ENCODE results near the gene AP1G2. TPM values are rescaled to one million over a fixed set of nuclear protein-coding genes. Genes with fewer than 3 reads are reported as not detected.
"Not testable (repeated sequence)": the region's sequence is repeated elsewhere in the genome, so short reads cannot be mapped to it uniquely, and the experiment has no call there.

Gene AP1G2
- total RNA-seq, 4 donors from 2014 or later: 15.9 to 30.2 (median 20.0) TPM

DNA sequence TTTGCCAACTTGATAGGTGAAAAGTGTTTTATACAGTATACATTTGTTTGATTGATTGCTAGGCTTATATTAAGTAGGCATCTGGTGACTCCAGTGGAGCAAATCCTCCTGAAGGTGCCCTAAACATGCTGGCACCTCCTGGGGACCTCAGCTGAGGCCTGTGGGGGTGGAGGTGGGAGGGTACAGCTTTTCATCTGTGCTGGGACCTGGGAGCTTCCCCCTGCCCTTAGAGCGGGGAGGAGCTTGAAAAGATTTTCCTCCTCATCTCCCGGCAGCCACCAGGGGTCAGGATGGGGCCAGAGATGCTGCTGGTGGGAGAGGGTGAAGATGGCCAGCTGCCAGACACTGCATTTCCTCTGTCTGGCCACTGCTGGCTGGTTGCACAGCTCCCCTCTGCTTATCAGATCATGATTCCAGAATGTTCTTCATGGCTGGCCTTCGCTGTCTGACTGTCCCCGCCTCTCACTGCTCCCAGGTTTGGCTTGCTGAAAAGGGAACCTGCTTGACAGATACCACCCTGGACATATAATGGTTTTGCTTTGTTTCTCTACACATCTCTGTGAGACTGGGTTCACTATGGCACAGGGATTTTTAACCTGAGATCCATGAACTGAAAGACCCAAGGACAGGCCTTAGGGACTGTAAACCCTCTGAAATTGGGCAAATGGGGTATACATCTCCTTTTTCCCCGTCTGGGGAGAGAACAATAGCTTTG lies 21.4 kb upstream of the AP1G2 start:
- 25% methylated on average over 5 of the region's 5 CpGs for WGBS
- no peak overlapping the region for H3K4me3 ChIP-seq
- H3K36me3 ChIP-seq: no peaks in the 10 kb centered on the region
- peak; percentile 96 for DNase-seq (ENCODE audit: extremely low spot score)
- TF ChIP-seq, protein P1, sequence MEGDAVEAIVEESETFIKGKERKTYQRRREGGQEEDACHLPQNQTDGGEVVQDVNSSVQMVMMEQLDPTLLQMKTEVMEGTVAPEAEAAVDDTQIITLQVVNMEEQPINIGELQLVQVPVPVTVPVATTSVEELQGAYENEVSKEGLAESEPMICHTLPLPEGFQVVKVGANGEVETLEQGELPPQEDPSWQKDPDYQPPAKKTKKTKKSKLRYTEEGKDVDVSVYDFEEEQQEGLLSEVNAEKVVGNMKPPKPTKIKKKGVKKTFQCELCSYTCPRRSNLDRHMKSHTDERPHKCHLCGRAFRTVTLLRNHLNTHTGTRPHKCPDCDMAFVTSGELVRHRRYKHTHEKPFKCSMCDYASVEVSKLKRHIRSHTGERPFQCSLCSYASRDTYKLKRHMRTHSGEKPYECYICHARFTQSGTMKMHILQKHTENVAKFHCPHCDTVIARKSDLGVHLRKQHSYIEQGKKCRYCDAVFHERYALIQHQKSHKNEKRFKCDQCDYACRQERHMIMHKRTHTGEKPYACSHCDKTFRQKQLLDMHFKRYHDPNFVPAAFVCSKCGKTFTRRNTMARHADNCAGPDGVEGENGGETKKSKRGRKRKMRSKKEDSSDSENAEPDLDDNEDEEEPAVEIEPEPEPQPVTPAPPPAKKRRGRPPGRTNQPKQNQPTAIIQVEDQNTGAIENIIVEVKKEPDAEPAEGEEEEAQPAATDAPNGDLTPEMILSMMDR (IDR thresholded peaks at IDR 0.05): peak; percentile 38 to 53 (median 46)
- TF ChIP-seq EP300 (IDR thresholded peaks at IDR 0.05) (no peak), POLR2A (IDR thresholded peaks at IDR 0.05; ENCODE audit: low read depth) (no peak), POLR2AphosphoS5 (IDR thresholded peaks at IDR 0.05) (peak in 1 of 2 donors; percentile 20)
- H3K27ac ChIP-seq (replicated peaks in 1 of 4): no peak overlapping the region
- H3K9me3 ChIP-seq: no peaks in the 10 kb centered on the region
- H3K4me1 ChIP-seq: peaks cover 0 to 8% (median 3%) of the 10 kb centered on the region in 4 donors
- H3K27me3 ChIP-seq: peaks cover 0 to 21% (median 0%) of the 10 kb centered on the region in 4 donors
- intact Hi-C loops (cut with DNase I): no loop called here

DNA sequence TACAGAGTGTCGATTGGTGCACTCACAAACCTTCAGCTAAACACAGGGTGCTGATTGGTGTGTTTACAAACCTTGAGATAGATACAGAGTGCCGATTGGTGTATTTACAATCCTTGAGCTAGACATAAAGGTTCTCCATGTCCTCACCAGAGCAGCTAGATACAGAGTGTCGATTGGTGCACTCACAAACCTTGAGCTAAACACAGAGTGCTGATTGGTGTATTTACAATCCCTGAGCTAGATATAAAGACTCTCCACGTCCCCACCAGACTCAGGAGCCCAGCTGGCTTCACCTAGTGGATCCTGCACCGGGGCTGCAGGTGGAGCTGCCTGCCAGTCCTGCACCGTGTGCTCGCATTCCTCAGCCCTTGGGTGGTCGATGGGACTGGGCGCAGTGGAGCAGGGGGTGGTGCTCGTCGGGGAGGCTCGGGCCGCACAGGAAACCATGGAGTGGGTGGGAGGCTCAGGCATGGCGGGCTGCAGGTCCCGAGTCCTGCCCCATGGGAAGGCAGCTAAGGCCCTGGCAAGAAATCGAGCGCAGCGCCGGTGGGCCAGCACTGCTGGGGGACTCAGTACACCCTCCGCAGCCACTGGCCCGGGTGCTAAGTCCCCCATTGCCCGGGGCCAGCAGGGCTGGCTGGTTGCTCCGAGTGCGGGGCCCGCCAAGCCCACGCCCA lies 17.1 kb upstream of the AP1G2 start:
- H3K36me3 ChIP-seq; H3K9me3 ChIP-seq; intact Hi-C loops (cut with DNase I); H3K27ac ChIP-seq (replicated peaks in 1 of 4); H3K4me3 ChIP-seq; DNase-seq (ENCODE audit: extremely low spot score); H3K4me1 ChIP-seq: not testable (repeated sequence)
- H3K27me3 ChIP-seq: peaks cover 0 to 45% (median 0%) of the 10 kb centered on the region in 4 donors
- 86% methylated on average over 8 of the region's 26 CpGs for whole genome bisulfite sequencing

GRCh38 chr14:23583761-23584526 lies 16.4 kb upstream of the AP1G2 start:
- H3K27ac ChIP-seq (replicated peaks in 1 of 4); H3K9me3 ChIP-seq; H3K4me3 ChIP-seq; H3K4me1 ChIP-seq; intact Hi-C loops (cut with DNase I); H3K36me3 ChIP-seq; DNase-seq (ENCODE audit: extremely low spot score): not testable (repeated sequence)
- WGBS: 90% methylated on average over 23 of the region's 25 CpGs
- peaks cover 0 to 52% (median under 1%) of the 10 kb centered on the region in 4 donors for H3K27me3 ChIP-seq

GRCh38 chr14:23582906-23583760 lies 15.5 kb upstream of the AP1G2 start:
- peaks cover 0 to 60% (median 5%) of the 10 kb centered on the region in 4 donors for H3K27me3 ChIP-seq
- peaks cover 0 to 11% (median 9%) of the 10 kb centered on the region in 4 donors for H3K4me1 ChIP-seq
- no peak overlapping the region for H3K27ac ChIP-seq (replicated peaks in 1 of 4)
- TF ChIP-seq POLR2A (IDR thresholded peaks at IDR 0.05; ENCODE audit: low read depth) (no peak), EP300 (IDR thresholded peaks at IDR 0.05) (no peak), POLR2AphosphoS5 (IDR thresholded peaks at IDR 0.05) (no peak)
- TF ChIP-seq, protein P1 (IDR thresholded peaks at IDR 0.05): no peak
- WGBS: 83% methylated on average over 3 of the region's 3 CpGs
- DNase-seq (ENCODE audit: extremely low spot score): no peak
- H3K36me3 ChIP-seq: no peaks in the 10 kb centered on the region
- H3K4me3 ChIP-seq: no peak overlapping the region
- H3K9me3 ChIP-seq: no peaks in the 10 kb centered on the region
- intact Hi-C loops (cut with DNase I): no loop called here

GRCh38 chr14:23580948-23581281 lies 13.3 kb upstream of the AP1G2 start:
- DNase-seq (ENCODE audit: extremely low spot score): no peak
- Histone ChIP-seq H3K4me1 (peaks cover 7 to 33% (median 31%) of the 10 kb centered on the region in 4 donors), H3K9me3 (no peaks in the 10 kb centered on the region), H3K27me3 (peaks cover 8 to 73% (median 27%) of the 10 kb centered on the region in 4 donors), H3K4me3 (no peak overlapping the region), H3K36me3 (no peaks in the 10 kb centered on the region), H3K27ac (replicated peaks in 1 of 4) (no peak overlapping the region)
- 90% methylated on average over 3 of the region's 8 CpGs for WGBS
- intact Hi-C loops (cut with DNase I): no loop called here
- TF ChIP-seq, protein P1 (IDR thresholded peaks at IDR 0.05): no peak
- no peak for TF ChIP-seq EP300 (IDR thresholded peaks at IDR 0.05)

Measured in esophagus muscularis mucosa (tissue), 4 donors.